Gastroesophageal sphincter (tissue), 3 donors: ENCODE measurements around the gene SLC4A4.

ENCODE experiments used
- POLR2A ChIP-seq, 2 donors: fragments of 450-650 bp; IDR thresholded peaks; one replicate each; pipeline ENCODE4 v1.6.1; 2017; ENCODE audit warnings: antibody characterized with exemption in 2 of 2, mild to moderate bottlenecking in 2 of 2, moderate library complexity in 1 of 2
- TF ChIP-seq, protein P1 (sequence below), 4 experiments: fragments of 200-600 bp in 2 of 4; fragments of 450-650 bp in 2 of 4; sonication (generic) in 1 of 4; IDR thresholded peaks; one replicate each; pipeline ENCODE4 v1.5.1; 2017 to 2019; ENCODE audit warnings: antibody characterized with exemption in 4 of 4, mild to moderate bottlenecking in 2 of 4, moderate library complexity in 2 of 4

DNA sequence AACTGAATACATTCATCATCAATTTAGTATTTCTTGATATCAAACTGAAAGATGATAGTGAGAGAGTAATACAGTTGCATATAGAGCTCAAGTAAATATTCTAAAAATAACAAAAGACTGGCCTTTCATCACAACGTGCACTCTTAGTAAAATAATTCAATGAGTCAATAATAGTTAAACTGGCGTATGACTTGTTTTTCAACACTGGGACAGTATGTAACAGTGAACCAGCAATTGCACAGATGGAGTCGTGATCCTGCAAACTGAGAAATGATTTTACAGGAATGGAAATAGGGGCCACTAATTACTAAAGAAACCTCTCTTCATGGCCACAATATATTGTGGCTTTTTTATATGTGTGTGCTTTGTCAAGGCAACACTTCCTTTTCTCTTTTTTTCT lies 137.4 kb downstream of the SLC4A4 start:
- TF ChIP-seq, protein P1, sequence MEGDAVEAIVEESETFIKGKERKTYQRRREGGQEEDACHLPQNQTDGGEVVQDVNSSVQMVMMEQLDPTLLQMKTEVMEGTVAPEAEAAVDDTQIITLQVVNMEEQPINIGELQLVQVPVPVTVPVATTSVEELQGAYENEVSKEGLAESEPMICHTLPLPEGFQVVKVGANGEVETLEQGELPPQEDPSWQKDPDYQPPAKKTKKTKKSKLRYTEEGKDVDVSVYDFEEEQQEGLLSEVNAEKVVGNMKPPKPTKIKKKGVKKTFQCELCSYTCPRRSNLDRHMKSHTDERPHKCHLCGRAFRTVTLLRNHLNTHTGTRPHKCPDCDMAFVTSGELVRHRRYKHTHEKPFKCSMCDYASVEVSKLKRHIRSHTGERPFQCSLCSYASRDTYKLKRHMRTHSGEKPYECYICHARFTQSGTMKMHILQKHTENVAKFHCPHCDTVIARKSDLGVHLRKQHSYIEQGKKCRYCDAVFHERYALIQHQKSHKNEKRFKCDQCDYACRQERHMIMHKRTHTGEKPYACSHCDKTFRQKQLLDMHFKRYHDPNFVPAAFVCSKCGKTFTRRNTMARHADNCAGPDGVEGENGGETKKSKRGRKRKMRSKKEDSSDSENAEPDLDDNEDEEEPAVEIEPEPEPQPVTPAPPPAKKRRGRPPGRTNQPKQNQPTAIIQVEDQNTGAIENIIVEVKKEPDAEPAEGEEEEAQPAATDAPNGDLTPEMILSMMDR (IDR thresholded peaks at IDR 0.05): no peak
- no peak for TF ChIP-seq POLR2A (IDR thresholded peaks at IDR 0.05)
